Urinary bladder (tissue), 4 donors: ENCODE measurements around the gene POLR1A. TPM values are rescaled to one million over a fixed set of nuclear protein-coding genes. Genes with fewer than 3 reads are reported as not detected.
A peak's percentile ranks its signal among the peaks of the same experiment; 100 is the strongest.

Experiments used
- DNase-seq: peaks from one replicate; pipeline ENCODE4 v3.0.0-alpha.2; 2015; ENCODE audit errors: extremely low spot score
- H3K27ac ChIP-seq: one replicate; pipeline ENCODE4 v1.5.1; 2013; ENCODE audit warnings: low read depth, mild to moderate bottlenecking, moderate library complexity
- H3K36me3 ChIP-seq: one replicate; pipeline ENCODE4 v1.6.1; 2013; ENCODE audit warnings: mild to moderate bottlenecking, moderate library complexity; ENCODE audit not compliant: insufficient read depth
- H3K4me1 ChIP-seq: one replicate; pipeline ENCODE4 v1.6.1; 2013; ENCODE audit warnings: mild to moderate bottlenecking, moderate library complexity; ENCODE audit not compliant: insufficient read depth
- H3K4me3 ChIP-seq: one replicate; pipeline ENCODE4 v1.5.1; 2013; ENCODE audit warnings: low read depth, low read length
- WGBS: extraction: QIAGEN DNeasy Blood & Tissue Kit; methylation state at CpG from one replicate; pipeline ENCODE4 v1.1.7; 2013; 5-methylcytosine and 5-hydroxymethylcytosine counted together
- polyA plus RNA-seq: library from polyadenylated mRNA; stranded (reverse); fragments of 200-250 nt; gene quantifications from one replicate; pipeline ENCODE4 v1.2.3, GENCODE V29; 2013
- small RNA-seq: library from RNA; depleted of rRNA; stranded (forward); fragments of <200 nt; gene quantifications from one replicate; pipeline ENCODE3, GENCODE V24; 2014
- total RNA-seq: library from RNA; depleted of rRNA; stranded (reverse); fragments of >200 nt; gene quantifications from one replicate; pipeline ENCODE4 v1.2.3, GENCODE V29; 2014
- donor health status: healthy with polysubstance abuse.
- donor health status: healthy.

POLR1A gene
- total and polyA plus RNA-seq, 2 donors = 6.6 to 11.5 TPM

DNA sequence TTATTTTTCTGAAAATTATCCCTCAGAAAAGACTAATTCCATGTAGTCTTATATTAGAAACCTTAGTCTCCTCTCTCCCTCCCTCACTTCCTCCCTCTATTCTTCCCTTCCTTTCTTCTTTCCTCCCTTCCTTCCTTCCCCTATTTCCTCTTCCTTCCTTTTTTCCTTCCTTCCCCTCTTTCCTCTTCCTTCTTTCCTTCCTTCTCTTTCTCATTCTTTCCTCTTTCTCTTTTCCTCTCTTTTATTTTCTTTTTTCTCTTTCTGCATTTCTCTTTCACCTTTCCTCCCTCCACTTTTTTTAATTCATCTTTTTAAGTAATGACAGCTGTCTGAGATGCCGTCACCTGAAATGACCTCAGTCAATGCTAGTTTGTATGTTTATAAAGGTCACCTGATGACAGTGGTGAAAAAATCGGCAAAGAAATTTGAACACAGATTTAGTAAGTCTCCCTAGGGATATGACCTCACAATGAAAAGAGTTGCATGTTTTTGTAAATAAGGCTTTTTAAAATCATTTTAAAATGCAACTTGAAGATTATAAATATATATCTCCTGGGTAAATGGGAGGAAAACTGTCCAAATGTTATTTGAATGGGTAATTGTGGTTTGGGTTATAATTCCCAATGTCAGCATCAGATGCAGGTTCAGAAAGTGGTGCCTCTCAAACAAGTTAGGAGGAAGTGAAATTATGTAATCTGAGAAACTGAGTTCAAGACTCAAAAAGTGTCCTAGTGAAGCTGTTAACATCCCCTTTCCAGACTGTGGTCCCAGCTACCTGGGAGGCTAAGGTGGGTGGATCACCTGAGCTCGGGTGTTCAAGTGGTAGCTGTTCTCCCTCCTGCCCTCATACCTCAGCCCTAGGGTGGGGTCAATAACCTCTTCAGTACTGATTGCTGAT is 126.6 kb downstream of the POLR1A start:
- no peak overlapping the region for H3K27ac ChIP-seq
- H3K4me1 ChIP-seq = no peaks in the 10 kb centered on the region
- 75% methylated on average over 3 of the region's 3 CpGs for WGBS
- H3K36me3 ChIP-seq = no peaks in the 10 kb centered on the region
- H3K4me3 ChIP-seq = no peak overlapping the region
- no peak for DNase-seq

DNA sequence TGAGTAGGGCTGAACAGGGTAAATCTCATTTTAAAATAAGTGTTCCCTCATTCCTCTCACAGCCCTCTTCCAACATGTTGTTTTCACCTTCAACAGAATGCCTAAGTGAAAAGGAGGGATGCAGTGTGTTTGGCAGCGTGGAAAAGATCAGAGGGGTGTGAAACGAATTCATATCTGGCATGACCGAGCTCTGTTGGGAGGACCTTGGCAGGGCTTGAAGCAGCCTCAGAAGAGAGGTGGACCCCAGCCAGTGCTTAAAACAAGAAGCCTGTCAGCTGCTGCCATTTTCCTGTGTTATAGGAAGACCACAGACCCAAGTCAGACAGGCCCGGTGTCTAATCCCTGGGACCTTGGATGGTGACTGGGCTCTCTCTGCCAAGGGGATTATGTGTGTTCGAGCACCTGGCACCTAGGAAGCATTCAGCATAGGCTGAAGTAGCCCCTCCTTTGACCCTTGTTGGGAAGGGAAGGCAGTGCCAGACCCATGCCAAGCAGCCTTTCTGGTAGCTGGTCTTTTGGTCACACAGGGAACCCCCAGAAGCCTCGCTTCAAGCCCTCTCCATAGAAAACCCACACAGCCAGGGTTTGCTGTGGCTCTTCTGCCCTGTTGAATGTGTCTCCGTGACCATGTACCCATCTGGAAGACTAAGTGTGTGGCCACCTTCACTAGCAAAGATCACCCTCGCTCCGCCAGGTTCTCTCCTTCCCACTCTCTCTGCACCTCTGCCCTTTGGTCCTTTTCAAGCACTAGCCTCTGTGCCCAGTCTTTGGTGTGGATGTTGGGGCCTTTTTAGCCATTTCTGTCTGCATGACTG is 129.4 kb downstream of the POLR1A start:
- Histone ChIP-seq H3K4me3 (no peak overlapping the region), H3K36me3 (no peaks in the 10 kb centered on the region), H3K4me1 (no peaks in the 10 kb centered on the region), H3K27ac (no peak overlapping the region)
- 73% methylated on average over 9 of the region's 9 CpGs for WGBS
- no peak for DNase-seq

DNA sequence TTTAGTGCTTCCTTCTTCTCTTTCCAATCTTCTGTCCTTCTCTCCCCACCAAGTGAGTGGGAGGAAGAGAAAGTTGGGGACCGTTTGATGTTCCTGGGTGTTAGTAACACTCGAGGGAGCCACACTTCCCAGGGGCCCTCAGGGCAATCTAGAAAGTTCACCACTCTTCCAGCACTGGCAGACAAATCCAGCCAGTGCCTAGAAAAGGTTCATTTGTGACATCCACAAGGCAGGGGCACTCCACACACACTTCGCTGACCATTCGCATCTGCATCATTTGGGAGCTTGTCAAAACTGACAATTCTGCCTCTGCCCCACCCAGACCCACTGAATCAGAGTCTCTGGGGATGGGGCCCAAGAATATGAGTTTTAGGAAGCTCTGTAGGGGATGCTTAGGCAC is 130.1 kb downstream of the POLR1A start:
- Histone ChIP-seq H3K4me3 (no peak overlapping the region), H3K4me1 (no peaks in the 10 kb centered on the region), H3K36me3 (no peaks in the 10 kb centered on the region), H3K27ac (no peak overlapping the region)
- WGBS = 72% methylated on average over 4 of the region's 4 CpGs
- DNase-seq = no peak

DNA sequence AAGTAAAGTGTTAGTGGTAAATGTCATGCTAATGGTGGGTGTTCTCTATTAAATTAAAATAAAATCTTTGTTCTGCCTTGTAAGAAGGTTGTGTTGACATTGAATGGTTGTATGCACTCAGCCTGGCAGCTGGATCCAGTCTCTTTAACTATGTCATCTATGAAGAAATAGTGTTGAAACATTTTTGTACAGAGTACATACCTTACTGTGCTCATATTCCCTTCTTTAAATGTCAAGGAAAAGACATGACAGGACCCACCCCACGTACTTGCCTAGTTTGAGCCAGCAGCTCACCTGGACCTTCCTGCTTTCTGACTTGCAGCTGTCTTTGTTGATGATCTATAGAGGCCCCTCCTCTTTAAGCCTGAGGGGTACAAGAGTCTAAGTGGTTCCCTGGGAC is 131.3 kb downstream of the POLR1A start:
- no peak for DNase-seq
- Histone ChIP-seq H3K4me1 (no peaks in the 10 kb centered on the region), H3K27ac (no peak overlapping the region), H3K4me3 (no peak overlapping the region), H3K36me3 (no peaks in the 10 kb centered on the region)
- 71% methylated on average over 1 of the region's 1 CpG for WGBS

DNA sequence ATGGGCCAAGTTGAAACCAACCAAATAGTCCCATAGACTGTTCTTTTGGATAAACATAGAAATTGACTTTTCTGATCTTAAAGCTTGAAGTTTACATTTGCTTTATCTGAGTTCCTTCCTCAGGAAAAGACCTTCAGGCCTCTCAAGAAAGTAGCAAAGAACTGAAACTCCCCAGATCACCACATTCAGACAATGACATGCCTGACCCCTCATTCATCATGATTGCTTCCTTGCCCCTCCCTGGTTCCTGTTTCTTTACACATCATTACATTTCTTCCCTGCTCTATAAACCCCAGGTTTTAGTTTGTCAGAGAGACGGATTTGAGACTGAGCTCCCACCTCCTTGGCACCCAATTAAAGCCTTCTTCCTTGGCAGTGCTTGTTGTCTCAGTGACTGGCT is 133.3 kb downstream of the POLR1A start:
- Histone ChIP-seq H3K4me1 (no peaks in the 10 kb centered on the region), H3K36me3 (no peaks in the 10 kb centered on the region), H3K4me3 (no peak overlapping the region), H3K27ac (no peak overlapping the region)
- 49% methylated on average over 1 of the region's 1 CpG for WGBS
- no peak for DNase-seq

DNA sequence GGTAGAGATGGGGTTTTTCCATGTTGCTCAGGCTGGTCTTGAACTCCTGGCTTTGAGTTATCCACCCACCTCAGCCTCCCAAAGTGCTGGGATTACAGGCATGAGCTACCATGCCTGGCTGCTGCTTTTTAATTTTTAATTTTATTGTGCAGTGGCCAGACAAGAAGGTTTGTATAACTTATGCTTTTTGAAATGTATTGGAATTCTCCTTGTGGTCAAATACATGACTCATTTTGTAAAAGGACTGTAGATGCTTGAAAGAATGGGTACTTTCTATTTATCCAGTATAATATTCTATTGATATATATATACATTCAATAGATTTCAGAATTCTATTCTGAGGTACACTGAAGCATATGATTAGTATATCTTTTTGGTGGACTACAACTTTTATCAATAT is 134.3 kb downstream of the POLR1A start:
- DNase-seq = no peak
- H3K4me1 ChIP-seq = no peaks in the 10 kb centered on the region
- H3K36me3 ChIP-seq = no peaks in the 10 kb centered on the region
- no peak overlapping the region for H3K27ac ChIP-seq
- H3K4me3 ChIP-seq = no peak overlapping the region

Small RNA genes lying within 50 kb of the gene (small RNA-seq; reads per million reads assigned to genes)
- gene SNORD94 = 1,265 reads per million, percentile 99 among the genes with 10 or more reads in this experiment

Other genes with a start within 250 kb of the POLR1A start
- 59.4 TPM for gene ST3GAL5, start 216.9 kb downstream of the POLR1A start, total RNA-seq
- gene ST3GAL5, start 216.9 kb downstream of the POLR1A start, polyA plus RNA-seq = 31.1 TPM
- gene PTCD3, start 349 bp upstream of the POLR1A start, total RNA-seq = 159 TPM
- gene PTCD3, start 349 bp upstream of the POLR1A start, polyA plus RNA-seq = 28.8 TPM
- 50.5 TPM for gene IMMT, start 89.6 kb upstream of the POLR1A start, total RNA-seq
- gene IMMT, start 89.6 kb upstream of the POLR1A start, polyA plus RNA-seq = 62.6 TPM
- 49.5 TPM for gene MRPL35, start 93.6 kb upstream of the POLR1A start, total RNA-seq
- 39.0 TPM for gene MRPL35, start 93.6 kb upstream of the POLR1A start, polyA plus RNA-seq
- 21.9 TPM for gene REEP1, start 231.7 kb upstream of the POLR1A start, total RNA-seq
- 39.5 TPM for gene REEP1, start 231.7 kb upstream of the POLR1A start, polyA plus RNA-seq